ENCODE measurements around the gene ZNF710. TPM values are rescaled to one million over a fixed set of nuclear protein-coding genes. Genes with fewer than 3 reads are reported as not detected.
A peak's percentile ranks its signal among the peaks of the same experiment; 100 is the strongest.
"Not testable (repeated sequence)": the region's sequence is repeated elsewhere in the genome, so short reads cannot be mapped to it uniquely, and the experiment has no call there.

The ZNF710 gene
- total RNA-seq, 2 experiments from 2014 or later, result 15.4 to 16.7 TPM

GRCh38 chr15:90064911-90065681 is 64.0 kb downstream of the ZNF710 start:
- no peak for ATAC-seq (ENCODE audit: low read depth)
- Mint-ChIP-seq H3K27ac (no peak overlapping the region), H3K36me3 (peaks cover 2% of the 10 kb centered on the region), H3K27me3 (no peaks in the 10 kb centered on the region), H3K4me3 (no peak overlapping the region), H3K4me1 (peaks cover 13% of the 10 kb centered on the region), H3K9me3 (no peaks in the 10 kb centered on the region)
- POLR2A ChIA-PET, result interaction anchor here (0.5 kb wide), 1 partner anchor 267 kb away, joined by 3 read pairs; no protein-coding TSS in a partner anchor
- no peak for DNase-seq

- no peak for DNase-seq
- POLR2A ChIA-PET, result interaction anchor here (0.5 kb wide), 1 partner anchor 267 kb away, joined by 3 read pairs; no protein-coding TSS in a partner anchor
- H3K36me3 Mint-ChIP-seq, result peaks cover 2% of the 10 kb centered on the region
- ATAC-seq (ENCODE audit: low read depth), result no peak
- H3K9me3 Mint-ChIP-seq, result no peaks in the 10 kb centered on the region
- H3K27ac Mint-ChIP-seq, result no peak overlapping the region
- peaks cover 11% of the 10 kb centered on the region for H3K4me1 Mint-ChIP-seq
- no peak overlapping the region for H3K4me3 Mint-ChIP-seq
- no peaks in the 10 kb centered on the region for H3K27me3 Mint-ChIP-seq
Measured at GRCh38 chr15:90065682-90066049, 64.5 kb downstream of the ZNF710 start.

DNA sequence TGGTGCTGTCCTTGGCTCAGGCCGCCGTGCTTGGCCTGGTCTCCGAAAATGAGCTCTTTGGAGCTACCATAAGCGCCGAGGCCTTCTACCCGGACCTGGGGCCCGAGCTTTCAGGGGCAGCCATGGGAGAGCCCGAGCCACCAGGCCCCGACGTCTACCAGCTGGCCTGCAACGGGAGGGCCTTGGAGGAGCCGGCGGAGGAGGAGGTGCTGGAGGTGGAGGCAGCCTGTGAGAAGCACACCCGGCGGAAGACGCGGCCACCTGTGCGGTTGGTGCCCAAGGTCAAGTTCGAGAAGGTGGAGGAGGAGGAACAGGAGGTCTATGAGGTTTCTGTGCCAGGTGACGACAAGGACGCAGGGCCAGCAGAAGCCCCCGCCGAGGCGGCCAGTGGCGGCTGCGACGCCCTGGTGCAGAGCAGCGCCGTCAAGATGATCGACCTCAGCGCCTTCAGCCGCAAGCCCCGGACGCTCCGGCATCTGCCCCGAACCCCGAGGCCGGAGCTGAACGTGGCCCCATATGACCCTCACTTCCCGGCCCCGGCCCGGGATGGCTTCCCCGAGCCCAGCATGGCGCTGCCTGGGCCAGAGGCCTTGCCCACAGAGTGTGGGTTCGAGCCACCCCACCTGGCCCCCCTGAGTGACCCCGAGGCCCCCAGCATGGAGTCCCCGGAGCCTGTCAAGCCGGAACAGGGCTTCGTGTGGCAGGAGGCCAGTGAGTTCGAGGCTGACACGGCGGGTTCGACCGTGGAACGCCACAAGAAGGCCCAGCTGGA is 66.2 kb downstream of the ZNF710 start:
- Mint-ChIP-seq H3K36me3 (peaks cover 2% of the 10 kb centered on the region), H3K27ac (no peak overlapping the region), H3K4me3 (no peak overlapping the region), H3K4me1 (peaks cover 8% of the 10 kb centered on the region), H3K27me3 (no peaks in the 10 kb centered on the region), H3K9me3 (no peaks in the 10 kb centered on the region)
- no peak for DNase-seq
- no peak for ATAC-seq (ENCODE audit: low read depth)
- POLR2A ChIA-PET, result no interaction called here

GRCh38 chr15:90067953-90068606 is 67.0 kb downstream of the ZNF710 start:
- no peaks in the 10 kb centered on the region for H3K9me3 Mint-ChIP-seq
- H3K4me3 Mint-ChIP-seq, result no peak overlapping the region
- no peak for DNase-seq
- no peak overlapping the region for H3K27ac Mint-ChIP-seq
- POLR2A ChIA-PET, result no interaction called here
- H3K27me3 Mint-ChIP-seq, result no peaks in the 10 kb centered on the region
- peaks cover 2% of the 10 kb centered on the region for H3K36me3 Mint-ChIP-seq
- no peak for ATAC-seq (ENCODE audit: low read depth)
- H3K4me1 Mint-ChIP-seq, result peaks cover 6% of the 10 kb centered on the region

- not testable (repeated sequence) for H3K9me3 Mint-ChIP-seq; ATAC-seq (ENCODE audit: low read depth)
Measured at GRCh38 chr15:90070623-90071022, 69.5 kb downstream of the ZNF710 start.

GRCh38 chr15:90071220-90071807 is 70.2 kb downstream of the ZNF710 start:
- Mint-ChIP-seq H3K36me3 (peaks cover 4% of the 10 kb centered on the region), H3K27ac (no peak overlapping the region), H3K4me3 (no peak overlapping the region), H3K4me1 (peaks cover 3% of the 10 kb centered on the region), H3K9me3 (no peaks in the 10 kb centered on the region), H3K27me3 (no peaks in the 10 kb centered on the region)
- DNase-seq (peak; percentile 70), ATAC-seq (ENCODE audit: low read depth) (peak; percentile 86)
- POLR2A ChIA-PET, result interaction anchor here (1.0 to 1.5 kb wide), 3 partner anchors 12 to 185 kb away, joined by 3 read pairs; no protein-coding TSS in a partner anchor

More at GRCh38 chr15:90070623-90071022, 69.5 kb downstream of the ZNF710 start:
- not testable (repeated sequence) for DNase-seq, H3K4me1 Mint-ChIP-seq, H3K27me3 Mint-ChIP-seq, H3K27ac Mint-ChIP-seq, H3K4me3 Mint-ChIP-seq, H3K36me3 Mint-ChIP-seq
- POLR2A ChIA-PET, result interaction anchor here (1.0 to 1.5 kb wide), 3 partner anchors 11 to 184 kb away, joined by 3 read pairs; no protein-coding TSS in a partner anchor

DNA sequence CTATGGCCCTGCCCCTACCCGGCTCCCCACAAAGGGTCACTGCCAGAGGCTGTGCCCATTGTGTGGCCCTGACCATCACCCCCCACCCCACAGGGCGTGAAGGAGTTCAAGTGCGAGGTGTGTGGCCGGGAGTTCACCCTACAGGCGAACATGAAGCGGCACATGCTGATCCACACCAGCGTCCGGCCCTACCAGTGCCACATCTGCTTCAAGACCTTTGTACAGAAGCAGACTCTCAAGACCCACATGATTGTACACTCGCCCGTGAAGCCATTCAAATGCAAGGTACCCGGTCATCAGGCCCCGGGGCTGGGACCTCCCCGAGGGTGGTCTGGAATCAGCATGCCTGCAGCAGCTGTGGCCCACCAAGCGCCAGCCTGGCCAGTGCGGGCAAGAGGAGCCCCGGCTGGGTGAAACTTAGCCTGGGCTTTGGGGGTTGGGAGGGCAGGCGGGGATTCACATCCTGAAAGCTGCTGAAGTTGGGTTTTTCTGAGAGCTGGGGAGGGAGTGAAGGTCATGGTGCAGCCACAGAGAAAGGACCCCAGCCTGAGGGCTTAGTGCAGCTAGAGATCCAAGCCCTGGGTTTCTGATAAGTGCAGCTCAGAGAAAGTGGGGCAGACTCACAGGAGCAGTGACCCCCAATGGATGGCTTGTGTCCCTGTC is 72.0 kb downstream of the ZNF710 start:
- DNase-seq, result no peak
- H3K4me1 Mint-ChIP-seq, result peaks cover 3% of the 10 kb centered on the region
- no peaks in the 10 kb centered on the region for H3K27me3 Mint-ChIP-seq
- POLR2A ChIA-PET, result no interaction called here
- H3K9me3 Mint-ChIP-seq, result no peaks in the 10 kb centered on the region
- no peak for ATAC-seq (ENCODE audit: low read depth)
- H3K36me3 Mint-ChIP-seq, result peaks cover 7% of the 10 kb centered on the region
- no peak overlapping the region for H3K27ac Mint-ChIP-seq
- no peak overlapping the region for H3K4me3 Mint-ChIP-seq

DNA sequence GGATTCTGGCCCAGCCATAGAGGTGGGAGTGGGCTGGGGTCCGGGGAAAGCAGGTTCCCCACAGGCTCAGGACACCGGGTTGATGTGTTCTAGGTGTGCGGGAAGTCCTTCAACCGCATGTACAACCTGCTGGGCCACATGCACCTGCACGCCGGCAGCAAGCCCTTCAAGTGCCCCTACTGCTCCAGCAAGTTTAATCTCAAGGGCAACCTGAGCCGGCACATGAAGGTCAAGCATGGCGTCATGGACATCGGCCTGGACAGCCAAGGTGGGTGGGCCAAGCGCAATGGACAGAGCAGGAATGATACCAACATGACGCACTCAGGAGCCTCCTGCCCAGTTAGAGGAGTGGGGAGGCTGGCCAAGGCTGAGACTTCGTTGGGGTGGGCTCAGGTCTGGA is 72.9 kb downstream of the ZNF710 start:
- POLR2A ChIA-PET, result interaction anchor here (0.6 to 1.5 kb wide), 2 partner anchors 64 to 176 kb away, joined by 3 read pairs; no protein-coding TSS in a partner anchor
- peaks cover 7% of the 10 kb centered on the region for H3K36me3 Mint-ChIP-seq
- H3K4me3 Mint-ChIP-seq, result no peak overlapping the region
- no peaks in the 10 kb centered on the region for H3K9me3 Mint-ChIP-seq
- DNase-seq, result no peak
- no peak for ATAC-seq (ENCODE audit: low read depth)
- H3K4me1 Mint-ChIP-seq, result peaks cover 3% of the 10 kb centered on the region
- H3K27me3 Mint-ChIP-seq, result no peaks in the 10 kb centered on the region
- no peak overlapping the region for H3K27ac Mint-ChIP-seq

DNA sequence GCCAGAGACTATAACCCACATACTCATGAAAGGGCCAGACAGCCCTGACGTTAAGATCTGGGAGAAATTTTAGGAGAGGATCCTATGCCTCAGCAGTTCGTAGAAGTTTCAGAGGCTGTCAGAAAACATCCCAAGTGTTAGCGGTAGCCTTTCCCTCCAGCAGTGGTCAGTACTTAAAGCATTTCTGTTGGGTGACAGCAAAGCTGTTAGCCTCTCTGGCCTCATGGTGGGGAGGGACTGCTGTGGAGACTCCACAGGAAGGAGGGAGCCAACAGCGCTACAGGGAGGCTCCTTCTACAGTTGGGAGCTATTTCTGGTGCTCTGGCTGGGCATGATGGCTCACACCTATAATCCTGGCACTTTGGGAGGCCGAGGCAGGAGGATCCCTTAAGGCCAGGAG is 73.8 kb downstream of the ZNF710 start:
- Mint-ChIP-seq H3K27me3 (no peaks in the 10 kb centered on the region), H3K27ac (peak overlapping the region; percentile 3), H3K9me3 (no peaks in the 10 kb centered on the region), H3K36me3 (peaks cover 5% of the 10 kb centered on the region), H3K4me3 (no peak overlapping the region), H3K4me1 (peaks cover 3% of the 10 kb centered on the region)
- ATAC-seq (ENCODE audit: low read depth) (no peak), DNase-seq (no peak)
- POLR2A ChIA-PET, result interaction anchor here (0.6 to 1.5 kb wide), 2 partner anchors 64 to 177 kb away, joined by 3 read pairs; no protein-coding TSS in a partner anchor

GRCh38 chr15:90075420-90076289 is 74.5 kb downstream of the ZNF710 start:
- Mint-ChIP-seq H3K27ac (no peak overlapping the region), H3K4me3 (no peak overlapping the region), H3K27me3 (no peaks in the 10 kb centered on the region), H3K36me3 (peaks cover 5% of the 10 kb centered on the region), H3K9me3 (no peaks in the 10 kb centered on the region), H3K4me1 (peaks cover 3% of the 10 kb centered on the region)
- POLR2A ChIA-PET, result interaction anchor here (1.1 to 1.5 kb wide), 2 partner anchors 41 to 178 kb away, joined by 3 to 4 read pairs; no protein-coding TSS in a partner anchor
- no peak for DNase-seq
- ATAC-seq (ENCODE audit: low read depth), result no peak

DNA sequence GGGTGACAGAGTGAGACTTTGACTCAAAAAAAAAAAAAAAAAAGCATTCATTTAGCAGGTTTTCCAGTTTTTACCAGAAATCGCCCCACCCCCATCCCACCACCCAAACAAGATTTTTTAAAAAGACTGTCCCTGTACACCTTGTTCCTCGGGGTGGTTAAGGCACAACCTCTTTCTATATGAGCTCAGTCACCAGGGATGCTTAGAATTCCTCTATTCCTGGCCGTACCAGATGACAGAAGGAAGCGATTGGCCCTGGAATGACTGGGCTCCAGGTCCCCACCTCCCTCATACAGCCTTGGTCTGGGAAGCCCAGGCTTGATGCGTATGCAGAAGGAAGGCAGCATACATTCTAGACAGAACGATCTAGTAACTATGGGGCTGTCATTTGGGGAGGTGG is 75.6 kb downstream of the ZNF710 start:
- Mint-ChIP-seq H3K27ac (no peak overlapping the region), H3K27me3 (no peaks in the 10 kb centered on the region), H3K36me3 (peaks cover 5% of the 10 kb centered on the region), H3K4me1 (no peaks in the 10 kb centered on the region), H3K4me3 (no peak overlapping the region), H3K9me3 (no peaks in the 10 kb centered on the region)
- POLR2A ChIA-PET, result no interaction called here
- DNase-seq, result no peak
- ATAC-seq (ENCODE audit: low read depth), result no peak

- POLR2A ChIA-PET, result no interaction called here
Measured at GRCh38 chr15:90078965-90079364, 77.8 kb downstream of the ZNF710 start.

More at GRCh38 chr15:90078965-90079364, 77.8 kb downstream of the ZNF710 start:
- no peaks in the 10 kb centered on the region for H3K27me3 Mint-ChIP-seq
- H3K4me1 Mint-ChIP-seq, result no peaks in the 10 kb centered on the region
- ATAC-seq (ENCODE audit: low read depth) (no peak), DNase-seq (no peak)
- H3K27ac Mint-ChIP-seq, result no peak overlapping the region
- H3K36me3 Mint-ChIP-seq, result peaks cover 5% of the 10 kb centered on the region
- H3K4me3 Mint-ChIP-seq, result no peak overlapping the region
- no peaks in the 10 kb centered on the region for H3K9me3 Mint-ChIP-seq
